Effector memory CD8-positive, alpha-beta T cell (primary cell): ENCODE results near the gene DNAJB8.
A peak's percentile ranks its signal among the peaks of the same experiment; 100 is the strongest.

Source experiments
- ATAC-seq: fragments of 150-1000 bp; cut with Tn5 transposase; replicated peaks from 2 replicates; pipeline ENCODE4 v1.10.0; 2021; ENCODE audit warnings: mild to moderate bottlenecking, moderate library complexity
- DNase-seq, 3 experiments: peaks; one replicate each; pipeline ENCODE4 v3.0.0; 2021
- H3K27ac Mint-ChIP-seq, 2 donors: one replicate each; pipeline ENCODE4 v1.8.0; 2022; ENCODE audit warnings: mild to moderate bottlenecking in 2 of 2, mixed read lengths in 2 of 2, moderate library complexity in 2 of 2
- H3K27me3 Mint-ChIP-seq, 2 donors: one replicate each; pipeline ENCODE4 v1.8.0; 2022; ENCODE audit warnings: mixed read lengths in 2 of 2
- H3K36me3 Mint-ChIP-seq: one replicate; pipeline ENCODE4 v1.8.0; 2022; ENCODE audit warnings: mild to moderate bottlenecking, moderate library complexity, mixed read lengths; ENCODE audit not compliant: insufficient read depth
- H3K4me1 Mint-ChIP-seq, 2 donors: one replicate each; pipeline ENCODE4 v1.8.0; 2022; ENCODE audit warnings: low read depth in 2 of 2, mixed read lengths in 2 of 2
- H3K4me3 Mint-ChIP-seq, 2 donors: one replicate each; pipeline ENCODE4 v1.8.0; 2022; ENCODE audit warnings: mild to moderate bottlenecking in 2 of 2, mixed read lengths in 2 of 2, moderate library complexity in 2 of 2
- H3K9me3 Mint-ChIP-seq, 2 donors: one replicate each; pipeline ENCODE4 v1.8.0; 2022; ENCODE audit warnings: mixed read lengths in 2 of 2

DNAJB8 gene

DNA sequence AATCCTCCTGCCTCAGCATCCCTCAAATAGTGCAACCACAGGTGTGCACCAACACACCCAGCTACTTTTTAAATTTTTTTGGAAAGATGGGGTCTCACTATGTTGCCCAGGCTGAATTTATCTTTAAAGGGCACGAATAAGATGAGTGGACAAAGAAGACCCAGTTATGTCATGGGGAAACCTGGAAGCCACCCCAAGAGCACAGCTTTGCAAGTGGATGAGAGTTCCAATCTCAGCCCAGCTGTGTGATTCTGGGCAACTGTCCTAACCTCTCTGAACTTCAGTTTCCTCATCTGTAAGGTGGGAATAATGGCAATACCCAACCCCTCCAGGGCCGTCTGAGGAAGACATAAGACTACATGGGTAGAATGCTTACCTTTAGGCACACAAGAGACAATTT is 32.2 kb downstream of the DNAJB8 start:
- peaks cover 0 to 10% of the 10 kb centered on the region in 2 donors for H3K4me1 Mint-ChIP-seq
- H3K27me3 Mint-ChIP-seq = peaks cover 50 to 80% of the 10 kb centered on the region in 2 donors
- H3K36me3 Mint-ChIP-seq = peaks cover 8% of the 10 kb centered on the region
- no peak for DNase-seq
- ATAC-seq = no peak
- no peaks in the 10 kb centered on the region for H3K9me3 Mint-ChIP-seq
- no peak overlapping the region for H3K27ac Mint-ChIP-seq
- H3K4me3 Mint-ChIP-seq = no peak overlapping the region

DNA sequence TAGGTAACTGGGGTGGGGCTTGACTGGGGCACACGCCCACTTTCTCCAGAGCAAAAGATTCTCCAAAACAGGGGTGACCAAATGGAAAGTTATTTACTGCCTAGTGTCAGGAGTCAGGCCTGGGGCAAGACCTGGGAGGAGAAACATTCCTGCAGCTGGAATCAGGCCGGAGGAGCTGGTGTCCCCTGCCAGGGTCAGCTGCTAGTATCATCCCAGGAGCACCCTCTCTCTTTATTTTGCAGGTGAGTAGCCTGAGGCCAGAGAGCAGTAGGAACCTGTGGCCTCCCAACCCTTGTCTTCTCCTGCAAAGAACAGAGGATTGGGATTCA is 32.9 kb downstream of the DNAJB8 start:
- no peaks in the 10 kb centered on the region for H3K9me3 Mint-ChIP-seq
- no peak overlapping the region for H3K4me3 Mint-ChIP-seq
- DNase-seq = no peak
- H3K27ac Mint-ChIP-seq = no peak overlapping the region
- H3K36me3 Mint-ChIP-seq = peaks cover 8% of the 10 kb centered on the region
- no peak for ATAC-seq
- peaks cover 0 to 10% of the 10 kb centered on the region in 2 donors for H3K4me1 Mint-ChIP-seq
- H3K27me3 Mint-ChIP-seq = peaks cover 43 to 80% of the 10 kb centered on the region in 2 donors

DNA sequence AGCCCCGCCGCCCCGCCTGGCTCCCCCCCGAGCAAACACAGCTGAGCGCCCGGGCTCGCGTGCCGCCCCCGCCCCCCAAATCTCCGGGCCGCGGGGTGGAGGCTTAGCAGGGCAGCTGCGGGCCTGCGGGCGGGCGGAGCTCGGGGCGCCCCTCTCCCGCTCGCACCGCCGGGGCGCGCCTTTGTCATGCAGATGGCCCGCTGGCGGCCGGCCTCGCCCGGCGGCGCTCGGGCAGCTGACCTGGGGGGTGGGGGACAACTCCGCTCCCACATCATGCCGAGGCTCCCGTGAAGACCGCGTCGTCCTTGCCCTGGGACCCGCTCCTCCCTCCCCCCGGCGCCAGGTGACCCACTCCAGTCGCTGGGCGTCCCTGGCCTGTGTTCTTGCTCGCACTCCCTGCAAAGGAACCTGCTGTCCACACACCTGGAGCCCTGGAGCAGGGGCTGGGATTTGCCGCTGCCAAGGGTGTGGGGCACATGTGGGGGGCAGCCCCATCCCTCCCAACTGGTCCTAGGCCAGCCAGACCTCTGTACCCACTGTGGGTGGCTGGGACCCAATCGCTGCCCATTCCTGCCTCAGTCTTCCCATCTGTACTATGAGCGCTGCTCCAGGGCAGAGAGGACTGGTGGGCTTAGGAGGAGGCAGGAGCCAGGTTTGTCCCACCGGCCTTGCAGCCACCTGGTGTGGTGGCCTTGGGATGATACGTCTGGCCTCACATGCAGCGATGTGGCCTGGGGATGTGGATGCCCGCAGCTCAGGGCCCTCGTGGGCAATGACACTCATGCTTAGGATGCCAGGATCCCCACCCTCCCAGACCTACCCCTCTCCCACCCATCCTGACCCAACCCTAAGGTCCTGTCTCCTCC is 33.5 kb downstream of the DNAJB8 start:
- Mint-ChIP-seq H3K36me3 (peaks cover 8% of the 10 kb centered on the region), H3K27me3 (peaks cover 42 to 80% of the 10 kb centered on the region in 2 donors), H3K4me1 (peaks cover 0 to 10% of the 10 kb centered on the region in 2 donors), H3K27ac (no peak overlapping the region), H3K4me3 (no peak overlapping the region), H3K9me3 (no peaks in the 10 kb centered on the region)
- ATAC-seq (no peak), DNase-seq (no peak)

DNA sequence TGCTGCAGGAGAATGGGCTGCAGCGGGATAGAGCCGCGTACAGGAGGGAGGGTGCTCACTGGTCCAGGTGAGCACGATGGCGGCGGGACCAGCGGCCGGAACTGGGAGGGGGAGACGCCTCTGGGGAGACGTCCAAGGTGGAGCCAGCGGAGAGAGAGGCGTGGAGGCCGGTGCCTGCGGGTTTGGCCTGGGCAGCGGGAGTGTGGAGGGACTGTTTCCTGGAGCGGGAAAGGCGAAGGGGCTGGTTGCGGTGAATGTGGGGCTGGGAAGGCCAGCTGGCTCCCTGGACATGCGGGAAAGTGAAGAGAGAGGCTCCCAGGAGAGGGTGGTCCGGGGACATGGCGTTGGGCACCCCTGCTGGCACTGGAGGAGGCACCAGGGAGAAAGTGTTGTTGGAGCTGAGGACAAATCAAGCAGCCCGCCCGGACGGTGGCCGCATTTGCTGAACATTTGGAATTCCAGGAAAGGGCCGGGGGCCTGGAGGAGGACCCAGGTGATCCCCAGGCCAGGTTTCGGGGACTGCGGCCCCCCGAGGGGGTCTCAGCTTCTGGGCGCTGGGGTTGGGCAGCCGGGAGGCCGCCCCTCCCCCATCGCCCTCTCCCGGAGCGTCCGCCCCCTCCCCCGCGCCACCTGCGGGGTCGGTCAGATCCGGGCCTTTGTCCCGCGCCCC is 34.3 kb downstream of the DNAJB8 start:
- Mint-ChIP-seq H3K27ac (no peak overlapping the region), H3K27me3 (peaks cover 46 to 87% of the 10 kb centered on the region in 2 donors), H3K4me3 (peak overlapping the region; percentile 2 to 11)

DNA sequence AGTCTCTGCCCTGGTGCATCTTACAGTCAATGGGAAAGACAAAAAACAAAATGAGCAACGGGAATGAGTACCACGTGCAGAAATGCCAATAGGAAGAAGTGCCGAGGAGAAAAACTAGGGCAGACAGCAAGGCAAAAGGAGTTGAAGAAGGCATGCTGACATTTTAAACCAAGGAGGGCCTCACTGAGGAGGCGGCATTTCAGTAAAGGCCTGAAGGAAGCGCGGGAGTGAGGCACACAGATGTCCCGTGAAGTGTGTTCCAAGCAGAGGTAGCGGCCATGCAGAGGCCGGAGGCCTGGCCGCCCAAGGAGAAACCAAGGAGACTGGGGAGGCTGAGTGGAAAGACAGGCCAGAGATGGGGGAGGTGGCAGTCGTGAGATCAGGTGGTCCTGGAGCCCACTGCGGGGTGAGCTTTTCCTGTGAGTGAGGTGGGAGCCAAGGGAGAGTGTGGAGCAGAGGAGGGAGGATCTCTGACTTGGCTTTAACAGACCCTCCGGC is 34.8 kb downstream of the DNAJB8 start:
- Mint-ChIP-seq H3K4me1 (peaks cover 0 to 10% of the 10 kb centered on the region in 2 donors), H3K4me3 (peak overlapping the region; percentile 2 to 11), H3K9me3 (no peaks in the 10 kb centered on the region), H3K36me3 (peaks cover 8% of the 10 kb centered on the region), H3K27ac (no peak overlapping the region), H3K27me3 (peaks cover 46 to 90% of the 10 kb centered on the region in 2 donors)
- DNase-seq = no peak
- ATAC-seq = no peak

More for the DNA sequence above, 34.3 kb downstream of the DNAJB8 start:
- ATAC-seq (no peak), DNase-seq (no peak)
- Mint-ChIP-seq H3K36me3 (peaks cover 8% of the 10 kb centered on the region), H3K4me1 (peaks cover 0 to 10% of the 10 kb centered on the region in 2 donors), H3K9me3 (no peaks in the 10 kb centered on the region)

DNA sequence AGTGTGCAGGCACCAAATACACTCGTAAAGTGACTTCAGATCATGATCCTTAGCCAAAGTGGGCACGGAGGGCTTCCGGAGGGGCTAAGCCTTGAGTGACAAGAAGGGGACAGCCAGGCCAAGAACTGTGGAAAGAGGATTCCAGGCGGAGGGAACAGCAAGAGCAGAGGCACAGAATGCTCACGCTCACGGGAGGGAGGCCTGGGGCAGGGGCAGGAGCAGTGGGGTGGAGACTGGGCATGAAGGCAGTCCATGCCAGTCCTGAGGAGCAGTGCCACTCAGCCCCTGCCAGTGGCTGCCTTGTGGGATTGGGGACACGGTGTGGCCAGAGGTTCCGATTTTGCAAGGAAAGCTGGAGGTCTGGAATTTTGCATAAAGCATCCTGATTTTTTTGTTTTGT is 36.0 kb downstream of the DNAJB8 start:
- Mint-ChIP-seq H3K36me3 (peaks cover 8% of the 10 kb centered on the region), H3K4me1 (peaks cover 0 to 10% of the 10 kb centered on the region in 2 donors), H3K9me3 (no peaks in the 10 kb centered on the region), H3K27me3 (peaks cover 46 to 78% of the 10 kb centered on the region in 2 donors), H3K4me3 (no peak overlapping the region), H3K27ac (no peak overlapping the region)
- DNase-seq = no peak
- ATAC-seq = no peak

DNA sequence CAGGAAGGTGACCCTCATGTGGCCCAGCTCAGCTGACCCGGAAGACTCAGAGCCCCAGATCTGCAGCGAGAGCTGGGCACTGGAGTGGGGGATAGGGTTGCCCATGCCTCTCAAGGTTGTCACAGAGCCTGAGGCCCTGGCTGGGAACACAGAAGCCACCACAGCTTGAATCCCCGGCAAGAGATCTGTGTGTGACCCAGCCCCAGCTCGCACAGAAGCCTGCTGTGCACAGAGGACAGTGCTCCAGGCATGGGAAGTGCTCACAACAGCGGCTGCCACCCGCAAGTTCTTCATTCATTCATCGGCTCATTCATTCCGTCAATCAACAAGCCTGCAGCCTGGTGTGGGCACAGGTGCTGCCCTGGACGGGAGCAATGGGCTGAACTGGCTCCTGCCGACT is 36.4 kb downstream of the DNAJB8 start:
- H3K9me3 Mint-ChIP-seq = no peaks in the 10 kb centered on the region
- H3K27ac Mint-ChIP-seq = no peak overlapping the region
- peaks cover 46 to 74% of the 10 kb centered on the region in 2 donors for H3K27me3 Mint-ChIP-seq
- ATAC-seq (no peak), DNase-seq (no peak)
- H3K4me3 Mint-ChIP-seq = no peak overlapping the region
- peaks cover 8% of the 10 kb centered on the region for H3K36me3 Mint-ChIP-seq
- peaks cover 0 to 10% of the 10 kb centered on the region in 2 donors for H3K4me1 Mint-ChIP-seq

DNA sequence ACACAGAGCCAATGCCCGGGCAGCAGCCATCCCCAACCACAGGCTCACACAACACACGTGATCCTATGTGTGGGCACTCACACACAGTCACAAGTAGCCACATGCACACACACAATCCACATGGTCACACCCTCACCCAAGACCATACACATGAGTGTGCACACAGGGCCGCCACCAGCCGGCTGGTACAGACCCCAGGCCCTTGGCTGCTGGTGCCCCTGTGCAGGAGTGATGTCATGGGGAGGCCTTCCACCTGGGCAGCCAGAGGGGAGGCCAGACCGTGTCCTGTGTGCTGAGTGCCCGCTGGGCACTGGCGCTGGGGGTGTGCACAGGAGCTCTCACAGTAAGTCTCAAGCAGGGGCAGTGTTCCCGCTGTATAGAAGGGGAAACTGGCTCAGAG is 36.9 kb downstream of the DNAJB8 start:
- Mint-ChIP-seq H3K27me3 (peaks cover 46 to 71% of the 10 kb centered on the region in 2 donors), H3K4me3 (no peak overlapping the region), H3K4me1 (peaks cover 0 to 10% of the 10 kb centered on the region in 2 donors), H3K27ac (no peak overlapping the region), H3K36me3 (peaks cover 8% of the 10 kb centered on the region), H3K9me3 (no peaks in the 10 kb centered on the region)
- DNase-seq (no peak), ATAC-seq (no peak)

DNA sequence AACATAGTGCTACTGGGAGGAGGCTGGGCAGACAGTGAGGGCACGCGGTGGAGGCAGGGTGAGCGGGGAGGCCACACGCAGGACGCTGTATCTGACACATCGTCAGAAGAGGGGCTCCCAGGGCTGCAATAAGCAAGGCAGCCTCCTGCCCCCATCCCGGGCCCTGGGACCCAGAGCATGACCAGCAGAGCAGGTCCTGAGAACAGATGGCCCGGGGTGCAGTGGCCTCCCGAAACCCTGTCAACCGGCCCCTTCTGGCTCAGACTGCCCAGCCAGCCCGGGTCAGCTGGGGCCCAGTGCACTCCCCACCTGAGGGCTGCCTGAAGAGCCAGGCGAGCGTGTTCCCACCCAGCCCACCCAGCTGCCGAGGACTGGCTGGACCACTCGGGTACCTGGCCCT is 37.4 kb downstream of the DNAJB8 start:
- Mint-ChIP-seq H3K27ac (no peak overlapping the region), H3K4me1 (peaks cover 0 to 10% of the 10 kb centered on the region in 2 donors), H3K36me3 (peaks cover 8% of the 10 kb centered on the region), H3K9me3 (no peaks in the 10 kb centered on the region), H3K27me3 (peaks cover 46 to 71% of the 10 kb centered on the region in 2 donors), H3K4me3 (no peak overlapping the region)
- no peak for DNase-seq
- ATAC-seq = no peak

DNA sequence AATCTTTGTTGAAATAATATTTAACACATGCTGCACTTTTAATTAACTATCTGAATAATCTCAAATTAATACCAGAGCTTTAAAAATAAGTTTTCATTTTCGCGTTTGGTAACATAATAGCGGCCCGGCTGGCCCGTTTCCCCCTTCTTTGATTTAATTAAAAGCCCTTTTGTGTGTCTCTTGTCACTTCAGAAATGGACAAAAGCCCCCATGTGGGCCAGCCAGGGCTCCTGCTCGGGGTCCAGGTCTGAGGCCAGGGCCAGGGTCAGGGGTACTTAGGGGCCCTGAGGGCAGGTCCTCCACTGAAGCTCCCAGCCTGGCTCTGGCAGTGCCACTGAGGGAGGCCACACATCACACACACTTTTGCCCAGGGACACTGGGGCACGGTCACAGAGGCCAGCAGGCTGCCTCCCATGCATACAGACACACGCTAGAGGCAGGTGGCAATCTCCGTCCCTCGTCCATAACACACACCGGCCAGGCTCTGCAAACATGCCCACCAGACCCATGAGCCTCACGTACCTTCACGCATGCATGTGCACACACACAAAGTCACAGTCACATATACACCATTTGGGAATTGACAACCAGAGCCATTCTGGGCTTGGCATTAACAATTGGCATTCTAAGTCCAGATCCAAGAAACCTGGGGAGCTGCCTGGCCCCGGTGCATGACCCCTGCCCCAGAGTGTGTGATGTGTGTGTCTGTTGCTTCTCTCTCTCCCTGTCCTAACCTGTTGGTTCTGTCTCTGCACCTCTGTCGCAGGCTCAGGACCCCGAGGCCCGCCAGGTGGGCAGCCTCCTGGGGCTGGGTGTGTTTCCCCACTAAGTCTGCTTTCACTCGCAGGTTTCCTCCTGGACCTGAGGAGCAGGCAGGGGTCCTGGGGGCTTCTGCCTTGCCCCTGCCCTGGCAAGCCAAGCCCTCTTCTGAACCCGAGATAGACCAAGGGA is 38.5 kb downstream of the DNAJB8 start:
- Mint-ChIP-seq H3K4me3 (peak overlapping the region in 1 of 2 donors; percentile 22), H3K27ac (no peak overlapping the region), H3K27me3 (peaks cover 39 to 60% of the 10 kb centered on the region in 2 donors)

DNA sequence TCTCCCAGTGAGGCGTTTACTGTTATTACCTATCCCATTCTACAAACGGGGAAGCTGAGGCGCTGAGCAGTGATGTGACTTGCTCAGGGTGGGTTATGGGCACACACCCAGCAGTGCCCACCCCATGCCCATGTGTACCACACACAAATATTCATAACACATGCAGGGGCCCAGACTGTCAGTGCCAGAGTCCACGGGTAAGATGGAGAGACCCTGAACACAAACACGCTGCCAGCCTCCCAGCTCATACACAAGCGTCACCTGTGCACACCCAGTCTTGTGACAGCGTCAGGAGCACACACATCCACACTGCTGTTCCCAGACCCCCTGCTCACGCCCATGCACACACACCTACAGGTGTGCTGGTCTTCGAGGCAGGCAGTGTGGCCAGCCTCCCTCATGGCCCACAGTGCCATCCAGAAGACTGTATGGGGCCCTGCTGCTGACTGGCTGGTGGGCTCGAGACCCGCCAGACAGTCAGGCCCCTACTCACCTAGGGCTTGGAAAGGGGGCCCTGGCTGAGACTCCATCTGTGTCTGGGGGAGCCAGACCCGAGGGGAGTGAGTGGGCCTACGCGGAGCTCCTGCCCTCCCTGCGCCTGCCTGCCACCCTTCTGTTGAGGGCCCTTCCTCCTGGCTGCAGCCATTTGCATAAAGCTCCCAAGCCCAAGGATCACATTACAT is 39.4 kb downstream of the DNAJB8 start:
- Mint-ChIP-seq H3K4me1 (peaks cover 0 to 8% of the 10 kb centered on the region in 2 donors), H3K4me3 (peak overlapping the region in 1 of 2 donors; percentile 22), H3K27me3 (peaks cover 36 to 54% of the 10 kb centered on the region in 2 donors), H3K9me3 (no peaks in the 10 kb centered on the region), H3K27ac (peak overlapping the region in 1 of 2 donors; percentile 23), H3K36me3 (peaks cover 9% of the 10 kb centered on the region)
- DNase-seq (no peak), ATAC-seq (no peak)

More for the DNA sequence above, 38.5 kb downstream of the DNAJB8 start:
- DNase-seq = no peak
- no peaks in the 10 kb centered on the region for H3K9me3 Mint-ChIP-seq
- no peak for ATAC-seq
- peaks cover 9% of the 10 kb centered on the region for H3K36me3 Mint-ChIP-seq
- peaks cover 0 to 10% of the 10 kb centered on the region in 2 donors for H3K4me1 Mint-ChIP-seq

DNA sequence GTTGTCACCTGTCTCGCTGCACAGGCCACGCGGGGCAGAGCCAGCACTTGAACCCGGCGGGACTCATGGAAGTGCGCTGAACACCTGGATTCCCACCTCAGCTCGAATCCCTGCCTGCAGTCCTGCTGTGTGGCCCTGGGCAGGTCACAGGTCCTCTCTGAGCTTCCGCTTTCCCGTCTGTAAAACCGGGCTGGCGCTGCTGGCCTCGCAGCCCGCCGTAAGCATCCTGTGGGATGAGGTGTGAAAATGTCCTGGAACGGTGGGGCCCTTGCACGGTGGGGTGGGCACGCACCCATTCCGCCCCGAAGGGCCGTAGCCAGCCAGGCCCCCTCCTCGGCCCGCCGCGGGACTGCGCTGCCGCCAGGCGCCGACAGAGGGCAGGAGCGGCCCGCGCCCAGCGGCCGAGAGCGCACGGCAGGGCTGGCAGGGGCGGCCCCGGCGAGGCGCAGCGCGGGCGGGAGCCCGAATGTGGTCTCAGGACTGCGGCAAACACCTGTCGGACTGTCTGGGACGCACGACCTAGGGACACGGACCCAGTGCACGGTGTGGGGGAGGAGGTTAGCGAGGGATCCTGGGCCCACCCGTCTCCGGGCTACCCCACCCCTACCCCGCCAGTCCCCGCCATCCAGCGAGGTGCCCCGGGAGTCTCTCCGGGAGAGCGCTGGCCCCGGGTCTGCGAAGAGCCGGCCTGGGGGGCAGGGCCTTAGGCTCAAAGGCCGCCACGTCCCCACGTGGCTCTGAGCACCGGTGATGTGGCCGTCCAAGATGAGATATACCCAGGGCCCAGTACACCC is 40.4 kb downstream of the DNAJB8 start:
- H3K27ac Mint-ChIP-seq = no peak overlapping the region
- DNase-seq (peak; percentile 30 to 62 (median 62)), ATAC-seq (peak; percentile 91)
- peaks cover 2% of the 10 kb centered on the region for H3K36me3 Mint-ChIP-seq
- H3K27me3 Mint-ChIP-seq = peaks cover 26 to 44% of the 10 kb centered on the region in 2 donors
- no peaks in the 10 kb centered on the region for H3K4me1 Mint-ChIP-seq
- H3K4me3 Mint-ChIP-seq = no peak overlapping the region
- no peaks in the 10 kb centered on the region for H3K9me3 Mint-ChIP-seq
